NCI-H226 (cell line): ENCODE results near the gene GATAD2A.
"Not testable (repeated sequence)": the region's sequence is repeated elsewhere in the genome, so short reads cannot be mapped to it uniquely, and the experiment has no call there.

Source experiments
- DNase-seq: peaks from one replicate; pipeline ENCODE4 v3.0.0-alpha.2; 2015

Gene GATAD2A

DNA sequence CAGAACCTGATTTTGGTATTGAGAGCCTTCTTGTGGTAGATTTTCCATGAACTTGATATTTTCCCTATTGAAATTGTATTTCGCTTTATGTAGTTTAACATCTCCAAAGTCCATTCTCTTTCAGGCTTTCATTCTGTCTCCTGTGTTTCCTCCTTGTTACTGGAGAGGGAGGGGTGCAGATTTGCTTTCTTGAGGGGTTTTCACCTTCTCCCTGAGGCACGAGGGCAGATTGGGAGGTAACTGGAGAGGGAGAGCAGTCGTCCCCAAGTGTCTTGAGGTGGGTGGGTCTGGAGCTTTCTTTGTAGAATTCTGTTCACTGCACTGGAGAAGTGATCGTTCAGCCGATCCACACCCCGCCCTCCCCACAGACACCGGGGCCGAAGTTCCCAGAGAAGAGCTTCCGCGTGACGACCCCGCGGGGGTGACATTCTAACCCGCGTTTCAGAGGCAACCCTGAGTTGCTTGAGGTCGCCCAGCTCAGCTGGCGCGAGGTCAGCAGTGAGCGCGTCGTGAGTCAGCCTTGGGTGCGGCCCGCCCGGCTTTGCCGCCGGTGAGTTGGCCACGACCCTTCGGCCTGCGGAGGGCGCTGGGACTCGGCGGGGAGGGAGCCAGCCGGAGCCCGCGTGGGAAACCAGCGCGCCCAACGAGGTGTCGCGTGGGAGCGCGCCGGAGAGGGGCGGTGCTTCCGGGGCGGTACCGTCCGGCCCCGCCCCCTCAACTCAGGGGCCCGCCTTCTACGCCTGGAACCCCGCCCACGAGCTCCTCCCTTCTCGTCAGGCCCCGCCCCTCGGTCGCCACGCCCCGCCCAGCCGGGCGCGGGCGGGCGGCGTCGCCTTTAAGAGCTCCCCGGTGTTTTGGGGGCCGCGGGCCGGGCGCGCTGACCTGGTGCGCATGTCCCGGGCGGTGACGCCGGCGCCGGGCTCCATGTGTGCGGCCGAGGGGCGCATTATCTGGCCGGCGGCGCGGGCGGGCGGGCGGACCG lies at the start of gene GATAD2A:
Gene GATAD2A (plus strand): TSS at position 797 of the 982 bp plus-strand sequence. CDS start 59,671 bp downstream, outside the sequence.
- peak; percentile 86 for DNase-seq

DNA sequence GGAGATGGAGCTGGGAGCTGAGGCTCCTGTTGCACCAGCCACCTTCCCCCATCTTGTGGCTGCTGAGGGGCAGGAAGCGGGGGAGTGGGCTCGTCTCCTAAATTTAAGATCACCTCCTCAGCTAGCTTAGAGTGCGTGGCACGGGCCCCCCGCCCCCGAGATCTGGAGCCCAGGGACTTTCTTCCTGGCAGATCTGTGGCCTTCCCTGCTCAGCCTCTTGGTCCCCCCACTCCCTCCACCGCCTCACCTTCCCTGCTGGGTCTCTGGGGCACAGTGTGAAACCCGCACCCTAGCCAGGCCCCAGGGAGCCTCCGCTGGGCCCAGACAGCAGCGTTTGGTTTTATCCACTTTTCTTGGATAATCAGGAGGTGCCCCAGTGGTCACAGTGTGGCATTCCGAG lies 49.0 kb upstream of the GATAD2A start:
- no peak for DNase-seq

DNA sequence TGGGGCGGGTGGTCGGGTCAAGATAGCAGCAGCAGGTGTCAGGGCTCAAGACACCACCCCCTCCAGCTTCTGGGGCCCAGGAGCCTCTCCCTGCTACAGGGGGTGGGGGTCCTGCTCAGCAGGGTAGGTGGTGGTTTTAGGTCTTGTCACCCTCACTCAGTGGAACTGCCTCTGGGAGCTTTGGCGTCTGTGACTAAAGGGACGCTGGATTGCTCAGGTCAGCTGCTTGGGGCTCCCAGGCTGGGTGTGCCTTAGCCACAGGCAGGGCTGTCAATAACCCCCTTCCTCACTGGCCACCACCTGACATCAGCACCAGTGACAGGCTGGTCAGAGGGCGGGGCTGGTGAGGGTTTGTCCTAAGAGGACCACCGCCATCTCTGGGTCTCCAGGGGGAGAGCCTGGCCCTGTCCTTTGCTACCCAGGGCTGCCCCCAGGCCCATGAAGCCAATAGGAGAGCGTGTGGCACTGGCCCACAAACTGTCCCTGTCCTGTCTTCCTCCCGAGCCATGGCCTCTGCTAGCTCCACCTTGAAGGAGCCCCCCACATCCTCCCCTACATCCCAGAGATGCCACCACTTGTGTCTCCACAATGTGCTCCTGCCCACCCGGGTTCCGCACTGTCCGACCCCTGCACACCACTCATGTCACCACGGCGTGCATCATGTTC lies 48.4 kb upstream of the GATAD2A start:
- no peak for DNase-seq

DNA sequence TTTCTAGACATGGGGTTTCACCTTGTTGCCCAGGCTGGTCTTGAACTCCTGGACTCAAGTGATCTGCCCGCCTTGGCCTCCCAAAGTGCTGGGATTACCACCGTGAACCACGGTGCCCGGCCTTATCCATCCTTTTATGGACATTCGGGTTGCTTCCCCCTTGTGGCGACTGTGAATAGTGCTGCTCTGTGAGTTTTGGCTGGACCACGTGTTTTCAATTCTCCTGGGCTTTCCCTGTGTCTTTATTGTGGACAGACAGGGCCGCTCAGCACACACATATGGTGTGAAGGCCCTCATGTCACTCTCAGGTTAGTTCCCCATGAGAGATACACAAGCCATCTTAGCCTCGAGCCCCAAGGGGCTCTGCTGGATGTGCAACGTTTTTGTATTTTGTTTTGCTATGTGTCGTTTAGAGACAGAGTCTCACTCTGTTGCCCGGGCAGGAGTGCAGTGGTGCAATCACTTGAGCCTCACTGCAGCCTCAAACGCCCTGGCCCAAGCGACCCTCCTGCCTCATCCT lies 44.3 kb upstream of the GATAD2A start:
- peak; percentile 58 for DNase-seq

DNA sequence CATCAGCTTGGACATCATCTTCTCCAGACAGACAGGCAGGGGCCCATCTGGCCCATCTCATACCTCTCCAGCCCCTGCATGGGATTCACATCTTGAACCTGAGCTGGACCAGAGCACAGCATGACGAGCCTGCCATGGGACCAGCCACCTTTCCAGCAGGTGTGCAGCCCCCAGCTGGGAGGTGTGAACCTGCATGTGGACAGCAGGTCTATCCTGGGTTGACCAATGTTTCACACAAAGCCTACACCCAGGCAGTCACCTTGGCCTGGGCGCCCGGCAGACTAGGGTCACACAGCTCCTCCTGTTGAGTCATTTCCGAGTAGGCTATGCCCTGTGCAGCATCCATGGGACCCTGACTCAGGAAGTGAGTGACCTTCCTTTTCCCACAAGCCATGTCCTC lies 43.4 kb upstream of the GATAD2A start:
- DNase-seq: no peak

DNA sequence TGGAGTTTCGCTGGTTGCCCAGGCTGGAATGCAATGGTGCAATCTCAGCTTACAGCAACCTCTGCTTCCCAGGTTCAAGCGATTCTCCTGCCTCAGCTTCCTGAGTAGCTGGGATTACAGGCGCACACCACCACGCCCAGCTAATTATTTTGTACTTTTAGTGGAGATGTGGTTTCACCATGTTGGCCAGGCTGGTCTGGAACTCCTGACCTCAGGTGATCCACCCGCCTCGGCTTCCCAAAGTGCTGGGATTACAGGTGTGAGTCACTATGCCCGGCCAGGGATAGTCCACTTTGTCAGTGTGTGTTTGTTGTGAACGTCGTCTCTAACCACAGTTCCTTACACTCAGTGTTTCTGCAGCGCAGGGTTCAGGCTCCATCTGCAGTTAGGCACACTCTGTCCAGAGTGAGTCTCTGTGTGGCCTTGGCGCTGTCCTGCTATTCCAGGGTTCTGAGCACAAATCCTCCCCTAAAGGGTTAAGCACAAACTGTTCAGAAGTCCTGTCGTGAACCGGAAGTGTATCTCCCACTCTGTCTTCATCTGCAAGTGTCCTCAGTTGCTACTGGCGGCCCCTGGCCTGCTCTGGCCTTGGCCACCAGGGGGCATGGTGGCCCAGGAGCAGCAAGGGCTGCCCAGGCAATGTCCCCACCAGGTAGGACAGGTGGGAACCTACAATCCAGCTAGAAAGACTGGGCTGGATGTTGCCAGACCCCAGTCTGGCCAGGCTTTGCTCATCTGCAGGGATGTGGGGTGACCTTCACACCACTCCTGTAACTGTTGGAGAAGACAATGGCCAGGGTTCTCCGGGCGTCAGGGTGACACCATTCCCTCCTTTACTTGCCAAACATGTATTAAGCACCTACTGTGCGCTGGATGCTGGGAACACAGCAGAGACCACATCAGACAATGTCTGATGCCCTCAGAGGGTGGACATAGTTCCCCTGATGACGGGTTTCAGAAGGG lies 38.8 kb upstream of the GATAD2A start:
- DNase-seq: peak; percentile 50

DNA sequence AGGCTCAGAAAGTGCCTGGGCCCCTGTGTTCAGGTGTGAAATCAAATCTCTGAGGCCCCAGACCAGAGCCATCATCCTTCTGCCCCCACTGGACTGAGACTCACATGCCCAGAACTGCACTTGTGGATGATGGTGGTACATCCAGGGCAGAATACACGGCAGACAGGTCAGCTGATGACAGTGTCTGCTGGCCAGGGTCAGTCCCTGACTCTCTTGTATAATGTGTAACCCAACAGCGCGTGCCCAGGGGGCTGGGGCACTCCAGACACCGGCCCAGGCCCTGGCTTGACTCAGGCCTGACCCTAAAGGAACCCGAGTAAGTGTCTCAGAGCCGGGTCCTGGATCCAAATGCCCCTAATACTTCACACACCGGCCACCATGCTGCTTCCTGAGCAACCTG lies 37.4 kb upstream of the GATAD2A start:
- DNase-seq: no peak

DNA sequence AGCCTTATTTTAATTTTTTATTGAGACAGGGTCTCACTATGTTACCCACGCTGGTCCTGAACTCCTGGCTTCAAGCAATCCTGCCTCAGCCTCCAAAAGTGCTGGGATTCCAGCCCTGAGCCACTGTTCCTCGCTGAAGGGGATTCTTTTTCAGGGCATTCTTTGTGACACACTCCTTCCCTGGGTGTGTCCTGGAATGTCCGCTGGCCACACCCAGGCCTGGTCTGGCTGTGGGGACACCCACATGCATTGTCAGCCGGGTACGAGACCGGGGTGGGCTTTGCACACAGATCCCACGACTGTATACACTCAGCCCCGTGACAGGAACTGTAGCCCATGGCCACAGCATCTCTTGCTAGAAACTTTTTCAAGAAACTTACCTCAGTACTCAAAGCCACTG lies 34.4 kb upstream of the GATAD2A start:
- no peak for DNase-seq

DNA sequence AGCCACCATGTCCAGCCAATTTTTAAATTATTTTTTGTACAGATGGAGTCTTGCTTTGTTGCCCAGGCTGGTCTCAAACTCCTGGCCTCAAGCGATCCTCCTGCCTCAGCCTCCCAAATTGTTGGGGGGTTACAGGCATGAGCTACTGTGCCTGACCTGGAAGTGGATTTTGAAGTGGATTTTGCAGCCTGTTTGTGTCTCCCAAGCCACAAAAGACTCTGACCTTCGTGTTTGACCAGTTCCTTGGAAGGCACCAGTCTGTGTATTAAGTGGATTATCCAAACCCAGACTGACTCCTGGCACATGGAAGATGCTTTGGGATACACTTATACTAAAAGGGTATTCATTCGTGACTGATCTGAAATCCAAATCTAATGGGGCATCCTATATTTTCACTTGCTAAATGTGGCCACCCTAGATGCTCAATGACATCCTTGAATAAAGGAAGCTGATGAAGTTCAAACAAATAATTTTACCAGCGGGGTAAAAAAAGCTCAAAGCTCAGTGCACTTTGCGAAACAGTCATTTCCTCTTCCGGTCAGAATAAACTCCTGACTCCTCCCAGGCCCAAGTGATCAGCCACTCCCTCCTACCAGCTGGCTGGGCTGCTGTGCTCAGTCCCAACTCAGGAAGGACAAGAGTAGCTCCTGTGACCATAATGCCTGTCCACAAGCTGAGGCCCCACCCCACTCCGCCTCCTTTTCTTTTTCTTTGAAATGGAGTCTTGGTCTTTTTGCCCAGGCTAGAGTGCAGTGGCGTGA lies 32.6 kb upstream of the GATAD2A start:
- DNase-seq: peak; percentile 22

- no peak for DNase-seq
Observed at GRCh38 chr19:19379527-19379926, 25.9 kb upstream of the GATAD2A start.

DNA sequence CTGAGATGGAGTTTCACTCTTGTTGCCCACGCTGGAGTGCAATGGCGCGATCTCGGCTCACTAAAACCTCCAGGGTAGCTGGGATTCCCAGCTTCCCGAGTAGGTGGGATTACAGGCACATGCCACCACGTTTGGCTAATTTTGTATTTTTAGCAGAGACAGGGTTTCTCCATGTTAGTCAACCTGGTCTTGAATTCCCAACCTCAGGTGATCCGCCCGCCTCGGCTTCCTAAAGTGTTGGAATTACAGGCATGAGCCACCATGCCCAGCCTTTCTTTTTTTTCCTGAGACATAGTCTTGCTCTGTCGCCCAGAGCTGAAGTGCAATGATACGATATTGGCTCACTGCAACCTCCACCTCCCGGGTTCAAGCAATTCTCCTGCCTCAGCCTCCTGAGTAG lies 25.2 kb upstream of the GATAD2A start:
- not testable (repeated sequence) for DNase-seq

GRCh38 chr19:19381007-19381926 lies 24.2 kb upstream of the GATAD2A start:
- DNase-seq: no peak

GRCh38 chr19:19382118-19382517 lies 23.4 kb upstream of the GATAD2A start:
- no peak for DNase-seq

DNA sequence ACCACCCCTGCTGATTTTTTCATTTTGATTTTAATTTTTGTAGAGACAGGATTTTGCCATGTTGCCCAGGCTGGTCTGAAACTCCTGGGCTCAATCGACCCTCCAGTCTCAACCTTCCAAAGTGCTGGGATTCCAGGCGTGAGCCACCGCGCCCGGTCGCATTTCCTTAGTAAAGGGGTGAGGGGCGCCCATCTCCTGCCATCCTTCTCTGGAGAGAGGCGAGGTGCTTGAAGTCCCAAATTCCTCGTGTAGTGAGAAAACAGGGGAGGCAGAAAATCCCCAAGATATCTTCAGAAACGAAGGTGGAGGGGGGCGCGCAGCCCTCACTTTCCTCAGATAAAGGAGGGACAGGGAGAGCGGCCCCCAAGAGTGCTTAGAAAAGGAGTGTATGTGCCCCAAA lies 21.0 kb upstream of the GATAD2A start:
- no peak for DNase-seq

- DNase-seq: peak; percentile 99
Observed at GRCh38 chr19:19385131-19385895, 20.2 kb upstream of the GATAD2A start.

GRCh38 chr19:19385896-19386869 lies 19.3 kb upstream of the GATAD2A start:
- no peak for DNase-seq

DNA sequence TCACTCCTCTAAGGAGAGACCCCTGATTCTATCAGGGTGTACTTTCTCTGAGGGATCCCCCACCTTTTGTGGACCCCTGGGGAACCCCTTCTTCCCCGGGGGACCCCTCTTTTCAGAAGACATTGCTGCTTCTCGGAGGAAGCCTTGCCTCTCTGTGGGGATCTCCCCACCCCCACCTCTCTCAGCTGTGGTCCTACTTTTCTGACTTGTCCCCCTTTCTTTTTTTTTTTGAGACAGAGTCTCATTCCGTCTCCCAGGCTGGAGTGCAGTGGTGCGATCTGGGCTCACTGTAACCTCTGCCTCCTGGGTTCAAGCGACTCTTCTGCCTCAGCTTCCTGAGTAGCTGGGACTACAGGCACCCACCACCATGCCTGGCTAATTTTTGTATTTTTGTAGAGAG lies 18.4 kb upstream of the GATAD2A start:
- DNase-seq: no peak
